ENCODE results near the gene TCEA2.

TCEA2 gene

DNA sequence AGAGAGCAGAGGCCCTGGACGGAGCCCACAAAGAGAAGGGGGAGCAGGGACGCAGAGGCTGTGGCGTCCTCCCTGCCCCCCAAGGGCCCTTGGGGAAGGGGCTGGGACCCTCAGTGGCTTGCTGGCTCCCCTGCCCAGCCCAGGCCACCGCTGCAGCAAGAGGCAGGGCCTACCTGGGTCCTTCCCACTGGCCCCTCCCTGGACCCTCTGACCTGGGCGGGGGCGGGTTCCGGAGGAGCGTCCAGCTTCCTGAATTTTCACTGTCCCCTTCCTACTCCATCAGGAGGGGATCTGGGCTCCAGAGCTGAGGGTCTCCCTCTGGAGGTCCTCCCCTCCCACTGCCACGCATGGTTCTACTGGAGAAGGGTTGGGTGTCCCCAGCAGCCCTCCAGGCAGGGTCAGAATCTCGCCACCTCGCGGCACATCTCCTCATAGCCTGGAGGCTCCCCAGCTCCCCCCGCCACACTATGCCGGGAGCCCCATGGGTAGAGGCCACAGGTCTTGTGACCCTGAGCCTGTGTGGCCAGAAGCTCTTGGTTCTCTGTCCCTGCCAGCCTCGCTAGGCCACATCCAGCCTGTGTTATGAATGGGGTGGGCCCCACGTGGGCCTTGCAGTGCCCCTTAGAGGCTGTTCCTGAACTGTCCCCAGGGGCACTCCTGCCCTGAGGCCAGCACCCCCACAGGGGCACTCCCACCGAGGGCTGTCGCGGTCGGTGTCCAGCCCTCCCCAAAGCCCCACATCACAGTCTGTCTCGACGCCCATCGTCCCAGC lies 12.6 kb upstream of the TCEA2 start:
- Histone ChIP-seq H3K27me3 (replicated peaks; ENCODE audit: control insufficient read depth, insufficient read depth, low read length, poor library complexity, severe bottlenecking) (peaks cover 44% of the 10 kb centered on the region), H3K36me3 (ENCODE audit: control insufficient read depth, insufficient read depth, low read length) (no peaks in the 10 kb centered on the region), H3K4me3 (ENCODE audit: insufficient read depth, low read depth, low read length, poor library complexity, severe bottlenecking) (no peak overlapping the region), H3K4me1 (ENCODE audit: control insufficient read depth, insufficient read depth, low read length, poor library complexity, severe bottlenecking) (peaks cover 16% of the 10 kb centered on the region), H3K9me3 (ENCODE audit: control insufficient read depth, low read length) (no peaks in the 10 kb centered on the region), H3K27ac (ENCODE audit: insufficient read depth, low read length, poor library complexity, severe bottlenecking) (no peak overlapping the region)
- DNase-seq: no peak

DNA sequence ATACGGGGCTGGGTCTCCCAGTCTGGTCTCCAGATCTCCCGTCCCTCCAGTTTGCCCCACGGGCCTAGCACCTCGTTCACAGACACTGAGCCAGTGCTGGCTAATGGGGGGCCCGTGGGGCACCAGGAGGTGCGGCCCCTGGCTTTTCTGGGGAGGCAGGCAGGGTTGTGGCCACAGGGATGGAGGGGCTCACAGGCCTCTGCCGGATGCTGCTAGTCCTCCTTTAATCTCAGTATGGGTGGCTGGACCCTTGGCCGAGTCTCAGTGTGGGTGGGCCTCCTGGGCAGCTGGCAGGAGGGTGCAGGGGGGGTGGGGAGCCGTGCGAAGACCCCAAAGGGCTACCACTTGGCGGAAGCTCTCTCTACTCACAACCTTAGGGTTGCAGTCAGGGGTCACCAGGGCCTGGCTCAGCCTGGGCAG lies 12.0 kb upstream of the TCEA2 start:
- Histone ChIP-seq H3K36me3 (ENCODE audit: control insufficient read depth, insufficient read depth, low read length) (no peaks in the 10 kb centered on the region), H3K9me3 (ENCODE audit: control insufficient read depth, low read length) (no peaks in the 10 kb centered on the region), H3K4me3 (ENCODE audit: insufficient read depth, low read depth, low read length, poor library complexity, severe bottlenecking) (no peak overlapping the region), H3K4me1 (ENCODE audit: control insufficient read depth, insufficient read depth, low read length, poor library complexity, severe bottlenecking) (peaks cover 16% of the 10 kb centered on the region), H3K27me3 (replicated peaks; ENCODE audit: control insufficient read depth, insufficient read depth, low read length, poor library complexity, severe bottlenecking) (peaks cover 44% of the 10 kb centered on the region), H3K27ac (ENCODE audit: insufficient read depth, low read length, poor library complexity, severe bottlenecking) (no peak overlapping the region)
- no peak for DNase-seq

DNA sequence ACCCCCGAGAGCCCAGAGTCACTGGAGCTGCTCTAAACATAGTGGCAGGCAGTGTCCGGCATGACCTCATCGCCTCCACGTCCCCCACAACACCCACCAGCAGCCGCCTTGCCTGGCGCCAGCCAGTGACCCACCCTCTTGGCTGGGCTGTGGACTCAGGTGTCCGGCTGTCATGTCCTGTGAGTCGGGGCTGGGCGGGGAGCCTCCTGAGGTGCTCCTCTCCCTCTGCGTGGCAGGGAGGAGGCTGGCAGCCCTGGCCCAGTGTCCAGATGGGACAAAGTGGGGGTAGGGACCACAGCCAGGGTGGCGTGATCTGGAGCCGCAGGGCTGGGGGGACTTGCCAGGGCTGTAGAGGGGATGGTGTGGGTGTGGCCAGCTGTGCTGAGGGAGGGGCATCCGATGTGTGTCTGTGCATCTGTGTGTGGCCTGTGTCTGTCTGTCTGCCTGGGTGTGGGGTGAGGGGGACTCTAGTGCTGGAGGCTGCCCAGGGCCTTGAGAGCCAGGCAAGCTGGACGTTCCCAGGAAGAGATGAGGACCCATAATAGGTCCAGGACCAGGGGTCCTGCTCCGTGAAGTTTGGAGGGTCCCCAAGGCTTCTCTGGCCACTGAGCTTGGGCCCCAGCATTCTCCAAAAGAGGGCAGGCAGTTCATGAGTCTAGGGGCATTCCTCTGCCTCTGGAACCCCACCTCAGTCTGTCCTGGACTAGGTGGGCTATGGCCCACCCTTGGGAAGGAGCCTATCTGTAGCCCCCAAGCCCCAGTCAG lies 11.3 kb upstream of the TCEA2 start:
- H3K4me3 ChIP-seq (ENCODE audit: insufficient read depth, low read depth, low read length, poor library complexity, severe bottlenecking): no peak overlapping the region
- peaks cover 17% of the 10 kb centered on the region for H3K4me1 ChIP-seq (ENCODE audit: control insufficient read depth, insufficient read depth, low read length, poor library complexity, severe bottlenecking)
- H3K27ac ChIP-seq (ENCODE audit: insufficient read depth, low read length, poor library complexity, severe bottlenecking): no peak overlapping the region
- H3K9me3 ChIP-seq (ENCODE audit: control insufficient read depth, low read length): no peaks in the 10 kb centered on the region
- no peak for DNase-seq
- peaks cover 44% of the 10 kb centered on the region for H3K27me3 ChIP-seq (replicated peaks; ENCODE audit: control insufficient read depth, insufficient read depth, low read length, poor library complexity, severe bottlenecking)
- no peaks in the 10 kb centered on the region for H3K36me3 ChIP-seq (ENCODE audit: control insufficient read depth, insufficient read depth, low read length)

DNA sequence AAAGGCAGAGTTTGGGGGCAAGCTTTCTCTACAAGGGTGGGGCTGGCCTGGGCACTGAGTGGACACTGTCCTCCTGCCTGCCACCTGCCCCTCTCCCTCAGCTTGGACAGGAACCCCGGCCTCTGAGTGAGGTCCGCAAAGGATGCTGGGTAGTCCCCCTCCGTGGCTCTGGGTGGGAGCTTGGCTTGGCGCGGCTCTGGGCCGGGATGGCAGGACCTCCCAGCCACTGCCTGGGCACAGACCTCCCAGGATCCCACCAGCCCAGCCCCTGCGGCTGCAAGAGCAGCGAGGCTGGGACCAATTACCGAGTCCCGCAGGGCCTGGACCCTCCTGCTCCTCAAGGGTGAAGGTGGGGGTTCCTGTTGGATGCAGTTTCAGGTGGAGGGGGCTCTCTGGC lies 10.7 kb upstream of the TCEA2 start:
- H3K4me3 ChIP-seq (ENCODE audit: insufficient read depth, low read depth, low read length, poor library complexity, severe bottlenecking): no peak overlapping the region
- H3K9me3 ChIP-seq (ENCODE audit: control insufficient read depth, low read length): no peaks in the 10 kb centered on the region
- H3K27ac ChIP-seq (ENCODE audit: insufficient read depth, low read length, poor library complexity, severe bottlenecking): no peak overlapping the region
- peaks cover 21% of the 10 kb centered on the region for H3K4me1 ChIP-seq (ENCODE audit: control insufficient read depth, insufficient read depth, low read length, poor library complexity, severe bottlenecking)
- DNase-seq: no peak
- H3K36me3 ChIP-seq (ENCODE audit: control insufficient read depth, insufficient read depth, low read length): no peaks in the 10 kb centered on the region
- H3K27me3 ChIP-seq (replicated peaks; ENCODE audit: control insufficient read depth, insufficient read depth, low read length, poor library complexity, severe bottlenecking): peaks cover 38% of the 10 kb centered on the region

DNA sequence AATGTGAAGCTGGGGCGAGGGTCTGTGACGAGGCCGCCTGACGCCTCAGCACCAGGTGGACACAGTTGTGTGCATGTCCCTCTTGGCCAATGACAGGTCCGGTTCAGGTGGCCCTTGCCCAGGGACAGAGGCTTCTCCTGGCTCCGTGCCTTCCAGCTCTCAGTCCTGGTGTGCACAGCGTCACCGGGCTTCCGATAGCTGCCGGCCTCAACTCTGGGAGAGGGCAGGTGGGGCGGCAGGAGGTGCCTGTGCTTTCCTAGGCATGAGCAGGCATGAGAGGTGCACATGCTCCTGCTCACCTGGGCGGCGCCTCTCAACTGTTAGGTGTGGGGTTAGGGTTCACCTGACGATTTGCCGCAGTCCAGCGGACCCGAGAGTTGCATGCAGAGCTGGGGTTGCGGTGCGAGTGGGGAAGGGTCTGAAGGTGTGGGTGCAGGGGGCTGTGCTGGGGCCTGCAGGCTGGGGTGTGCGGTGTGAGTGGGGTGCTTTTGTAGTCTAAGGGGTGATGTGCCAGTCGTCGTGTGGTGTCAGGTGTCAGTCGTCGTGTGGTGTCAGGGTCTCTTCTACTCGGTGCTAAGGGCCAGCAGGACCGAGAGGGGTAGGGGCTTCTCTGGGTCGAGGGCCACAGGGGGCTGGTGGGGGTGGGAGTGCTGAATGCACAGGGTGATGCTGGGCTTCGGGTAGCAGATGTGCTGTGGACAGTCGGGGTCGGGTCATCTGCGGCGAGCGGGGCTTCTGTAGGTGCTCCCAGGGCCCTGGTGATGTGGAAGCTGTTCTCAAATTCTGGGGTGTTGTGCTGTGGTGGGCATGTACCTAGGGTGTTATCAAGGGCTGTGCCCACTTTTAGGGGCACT lies 9.8 kb upstream of the TCEA2 start:
- no peak for DNase-seq
- H3K27me3 ChIP-seq (replicated peaks; ENCODE audit: control insufficient read depth, insufficient read depth, low read length, poor library complexity, severe bottlenecking): peaks cover 32% of the 10 kb centered on the region
- peaks cover 23% of the 10 kb centered on the region for H3K4me1 ChIP-seq (ENCODE audit: control insufficient read depth, insufficient read depth, low read length, poor library complexity, severe bottlenecking)
- no peak overlapping the region for H3K4me3 ChIP-seq (ENCODE audit: insufficient read depth, low read depth, low read length, poor library complexity, severe bottlenecking)
- H3K9me3 ChIP-seq (ENCODE audit: control insufficient read depth, low read length): no peaks in the 10 kb centered on the region
- H3K27ac ChIP-seq (ENCODE audit: insufficient read depth, low read length, poor library complexity, severe bottlenecking): no peak overlapping the region
- H3K36me3 ChIP-seq (ENCODE audit: control insufficient read depth, insufficient read depth, low read length): no peaks in the 10 kb centered on the region

DNA sequence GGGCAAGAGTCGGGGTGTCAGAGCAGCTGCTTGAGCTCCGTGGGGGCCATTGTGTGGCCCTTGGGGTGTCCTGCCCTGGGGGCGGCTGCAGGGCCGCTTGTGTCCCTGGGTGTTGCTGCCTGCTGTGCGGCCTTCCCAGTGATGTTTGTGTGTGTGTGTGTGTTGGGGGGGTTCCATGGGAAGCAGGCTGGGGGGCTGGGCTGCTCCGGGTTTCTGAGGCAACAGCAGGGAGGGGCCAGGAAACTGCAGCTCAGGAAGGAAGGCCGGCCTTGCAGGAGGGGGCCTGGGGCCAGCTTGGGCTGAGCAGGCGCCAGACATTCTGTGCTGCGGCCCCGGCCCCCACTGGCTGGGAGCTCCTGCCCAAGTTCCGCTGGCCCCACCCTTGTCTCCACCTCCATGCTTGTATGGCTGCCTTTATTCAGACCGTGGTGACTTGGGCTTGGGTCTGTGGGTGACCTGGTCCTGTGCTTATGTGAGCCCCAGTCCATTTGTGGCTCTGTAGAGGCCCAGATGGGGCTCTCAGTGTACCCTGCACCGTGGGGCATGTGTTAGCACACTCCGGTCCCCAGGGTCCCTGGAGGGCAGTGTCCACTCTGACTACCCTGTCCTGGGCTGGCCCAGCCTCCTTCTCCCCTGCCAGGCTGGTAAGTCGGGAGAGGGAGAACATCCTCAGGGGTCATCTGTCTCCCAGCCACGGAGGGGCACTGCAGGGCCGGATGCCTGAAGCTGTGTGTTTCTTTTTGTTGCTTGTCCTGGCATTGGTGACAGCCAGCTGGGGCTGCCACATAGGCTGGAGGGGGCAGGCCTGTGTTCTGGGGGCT lies 8.9 kb upstream of the TCEA2 start:
- Histone ChIP-seq H3K27me3 (replicated peaks; ENCODE audit: control insufficient read depth, insufficient read depth, low read length, poor library complexity, severe bottlenecking) (peaks cover 32% of the 10 kb centered on the region), H3K4me3 (ENCODE audit: insufficient read depth, low read depth, low read length, poor library complexity, severe bottlenecking) (no peak overlapping the region), H3K9me3 (ENCODE audit: control insufficient read depth, low read length) (no peaks in the 10 kb centered on the region), H3K36me3 (ENCODE audit: control insufficient read depth, insufficient read depth, low read length) (no peaks in the 10 kb centered on the region), H3K27ac (ENCODE audit: insufficient read depth, low read length, poor library complexity, severe bottlenecking) (no peak overlapping the region), H3K4me1 (ENCODE audit: control insufficient read depth, insufficient read depth, low read length, poor library complexity, severe bottlenecking) (peaks cover 17% of the 10 kb centered on the region)
- DNase-seq: no peak

DNA sequence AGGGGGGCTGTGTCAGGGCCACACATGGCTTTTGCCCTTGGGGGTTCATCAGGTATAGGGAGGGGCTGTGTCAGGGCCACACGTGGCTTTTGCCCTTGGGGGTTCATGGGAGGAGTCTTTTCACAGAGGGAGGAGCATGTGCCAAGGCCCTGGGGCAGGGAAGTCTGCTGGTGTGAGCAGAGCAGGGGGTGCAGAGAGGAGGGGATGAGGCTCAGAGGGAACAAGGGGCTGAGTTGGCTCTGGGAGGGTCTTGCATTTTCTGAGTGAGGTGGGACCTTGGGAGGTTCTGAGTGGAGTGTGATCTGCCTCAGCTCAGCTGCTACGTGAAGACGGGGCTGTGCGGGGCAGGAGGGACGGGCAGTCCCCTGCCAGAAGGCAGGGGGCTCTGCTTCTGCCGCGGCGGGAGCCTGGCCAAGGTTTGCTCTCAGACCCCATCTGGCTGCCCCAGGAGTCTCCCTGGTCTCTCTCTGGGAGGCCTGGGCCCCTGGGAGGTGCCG lies 7.6 kb upstream of the TCEA2 start:
- Histone ChIP-seq H3K27me3 (replicated peaks; ENCODE audit: control insufficient read depth, insufficient read depth, low read length, poor library complexity, severe bottlenecking) (peaks cover 24% of the 10 kb centered on the region), H3K36me3 (ENCODE audit: control insufficient read depth, insufficient read depth, low read length) (no peaks in the 10 kb centered on the region), H3K9me3 (ENCODE audit: control insufficient read depth, low read length) (no peaks in the 10 kb centered on the region), H3K4me3 (ENCODE audit: insufficient read depth, low read depth, low read length, poor library complexity, severe bottlenecking) (no peak overlapping the region), H3K4me1 (ENCODE audit: control insufficient read depth, insufficient read depth, low read length, poor library complexity, severe bottlenecking) (peaks cover 13% of the 10 kb centered on the region), H3K27ac (ENCODE audit: insufficient read depth, low read length, poor library complexity, severe bottlenecking) (no peak overlapping the region)
- DNase-seq: no peak

DNA sequence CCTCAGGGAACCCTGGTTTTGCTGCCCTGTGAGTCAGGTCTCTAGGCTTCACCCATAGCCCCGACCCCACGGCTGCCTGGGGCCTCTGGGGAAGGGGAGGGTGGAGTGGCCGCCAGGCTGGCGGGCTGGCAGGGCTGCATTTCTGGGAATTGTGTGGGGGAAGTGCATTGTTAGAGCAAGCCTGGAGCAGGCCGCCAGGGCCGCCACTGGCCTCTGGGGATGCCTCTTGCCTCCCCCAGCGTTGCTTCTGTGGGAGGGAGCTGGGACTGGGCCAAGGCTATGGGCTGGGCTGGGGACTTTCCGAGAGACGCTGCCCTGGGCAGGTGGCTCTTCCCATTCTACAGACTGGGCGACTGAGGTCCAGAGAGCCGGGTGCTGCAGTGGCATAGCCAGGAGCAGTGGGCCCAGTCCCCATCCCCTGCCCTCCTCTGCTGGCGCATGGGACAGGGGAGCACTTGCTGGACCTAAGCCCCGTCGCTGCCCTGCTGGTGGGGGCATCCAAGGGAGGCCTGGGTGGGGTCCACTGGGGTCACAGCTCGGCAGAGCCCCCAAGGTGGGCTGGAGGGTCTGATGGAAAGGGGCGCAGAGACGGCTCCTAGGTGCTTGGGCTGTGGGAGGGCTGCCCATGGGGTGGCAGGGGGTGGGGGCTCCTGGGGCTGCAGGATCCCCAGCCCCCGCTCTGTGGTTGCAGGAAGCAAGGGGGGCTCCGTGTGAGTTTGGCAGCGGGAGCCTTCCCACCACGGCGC lies 6.9 kb upstream of the TCEA2 start:
- H3K27ac ChIP-seq (ENCODE audit: insufficient read depth, low read length, poor library complexity, severe bottlenecking): no peak overlapping the region
- no peaks in the 10 kb centered on the region for H3K36me3 ChIP-seq (ENCODE audit: control insufficient read depth, insufficient read depth, low read length)
- no peak for DNase-seq
- no peaks in the 10 kb centered on the region for H3K9me3 ChIP-seq (ENCODE audit: control insufficient read depth, low read length)
- peaks cover 13% of the 10 kb centered on the region for H3K4me1 ChIP-seq (ENCODE audit: control insufficient read depth, insufficient read depth, low read length, poor library complexity, severe bottlenecking)
- H3K27me3 ChIP-seq (replicated peaks; ENCODE audit: control insufficient read depth, insufficient read depth, low read length, poor library complexity, severe bottlenecking): peaks cover 18% of the 10 kb centered on the region
- no peak overlapping the region for H3K4me3 ChIP-seq (ENCODE audit: insufficient read depth, low read depth, low read length, poor library complexity, severe bottlenecking)

DNA sequence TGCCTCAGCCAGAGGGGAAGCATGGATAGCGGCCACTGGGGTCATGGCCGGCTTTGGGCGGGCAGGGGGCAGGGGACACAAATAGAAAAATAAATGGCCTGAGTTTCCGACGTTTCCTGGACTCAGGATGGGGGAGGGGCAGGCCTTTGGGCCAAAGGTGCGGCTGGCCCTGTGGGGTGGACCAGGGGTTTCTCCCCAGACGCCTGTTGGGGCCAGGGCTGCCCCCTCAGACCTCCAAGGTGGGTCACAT lies 6.4 kb upstream of the TCEA2 start:
- Histone ChIP-seq H3K27me3 (replicated peaks; ENCODE audit: control insufficient read depth, insufficient read depth, low read length, poor library complexity, severe bottlenecking) (peaks cover 13% of the 10 kb centered on the region), H3K4me3 (ENCODE audit: insufficient read depth, low read depth, low read length, poor library complexity, severe bottlenecking) (no peak overlapping the region)

More for the DNA sequence above, 6.4 kb upstream of the TCEA2 start:
- H3K4me1 ChIP-seq (ENCODE audit: control insufficient read depth, insufficient read depth, low read length, poor library complexity, severe bottlenecking): peaks cover 13% of the 10 kb centered on the region
- no peak for DNase-seq
- no peak overlapping the region for H3K27ac ChIP-seq (ENCODE audit: insufficient read depth, low read length, poor library complexity, severe bottlenecking)
- no peaks in the 10 kb centered on the region for H3K36me3 ChIP-seq (ENCODE audit: control insufficient read depth, insufficient read depth, low read length)
- no peaks in the 10 kb centered on the region for H3K9me3 ChIP-seq (ENCODE audit: control insufficient read depth, low read length)

All from effector memory CD4-positive, alpha-beta T cell (primary cell).